Measurements from ENCODE around the gene HS6ST3.
"Not testable (repeated sequence)": the region's sequence is repeated elsewhere in the genome, so short reads cannot be mapped to it uniquely, and the experiment has no call there.

The HS6ST3 gene

DNA sequence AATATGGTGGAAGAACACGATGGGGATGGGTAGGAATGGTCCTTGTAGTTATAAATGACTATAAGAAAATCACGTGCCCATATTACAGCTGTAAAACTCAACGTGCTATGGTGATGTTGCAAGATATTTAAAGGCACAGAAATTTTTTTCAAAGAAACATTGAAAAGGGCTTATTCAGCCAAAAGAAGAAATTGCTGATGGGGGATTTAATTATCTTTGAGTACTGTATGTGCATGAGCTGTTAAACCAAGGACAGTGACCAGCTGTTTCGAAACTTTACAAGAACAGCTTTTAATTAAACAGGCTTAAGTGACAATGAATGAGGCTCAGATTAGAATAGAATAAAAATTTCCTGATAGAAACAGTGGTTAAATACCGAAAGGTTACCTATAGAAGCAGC, 339.0 kb downstream of the HS6ST3 start:
- no peak for DNase-seq (ENCODE audit: low read depth in 2 of 3, low spot score in 2 of 3)

DNA sequence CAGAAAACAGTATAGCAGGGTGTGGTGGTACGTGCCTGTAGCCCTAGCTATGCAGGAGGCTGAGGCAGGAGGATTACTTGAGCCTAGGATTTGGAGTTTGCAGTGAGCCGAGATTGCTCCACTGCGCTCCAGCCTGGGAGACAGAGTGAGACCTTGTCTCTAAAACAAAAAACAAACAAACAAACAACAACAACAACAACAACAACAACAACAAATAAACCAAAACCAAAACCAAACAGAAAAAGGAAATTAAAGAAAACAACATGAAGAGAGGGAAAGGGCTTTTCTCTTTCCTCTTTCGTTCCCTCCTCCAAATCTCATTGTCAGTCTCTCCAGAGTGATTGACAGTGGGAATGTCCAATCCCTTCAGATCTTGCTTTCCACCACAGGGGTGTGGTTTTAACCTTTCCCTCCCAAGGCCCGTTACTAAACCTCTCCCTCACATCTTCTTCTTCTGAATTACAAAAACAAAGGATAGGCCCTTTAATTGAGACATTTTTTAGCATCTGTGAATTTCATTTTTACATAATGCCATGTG, 341.2 kb downstream of the HS6ST3 start:
- no peak for DNase-seq (ENCODE audit: low read depth in 2 of 3, low spot score in 2 of 3)

DNA sequence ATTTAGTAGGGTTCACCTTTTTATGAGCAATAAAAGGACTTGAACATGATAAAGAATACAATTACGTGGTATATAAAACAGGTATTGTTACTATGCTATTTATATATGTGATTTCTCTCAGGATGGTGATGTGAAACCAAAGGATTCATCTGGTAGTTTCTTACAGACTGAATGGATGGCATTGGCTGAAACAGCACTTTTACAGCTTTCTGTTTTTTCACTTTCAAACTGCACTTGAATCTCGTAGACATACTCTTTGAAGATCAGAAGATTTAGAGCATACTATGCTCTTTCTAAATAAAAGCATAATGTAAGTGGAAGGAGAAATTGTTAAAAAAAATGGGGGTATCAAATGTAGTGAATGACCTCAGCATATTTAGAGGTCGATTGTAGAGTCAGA, 354.8 kb downstream of the HS6ST3 start:
- DNase-seq (ENCODE audit: low read depth in 2 of 3, low spot score in 2 of 3) = no peak

DNA sequence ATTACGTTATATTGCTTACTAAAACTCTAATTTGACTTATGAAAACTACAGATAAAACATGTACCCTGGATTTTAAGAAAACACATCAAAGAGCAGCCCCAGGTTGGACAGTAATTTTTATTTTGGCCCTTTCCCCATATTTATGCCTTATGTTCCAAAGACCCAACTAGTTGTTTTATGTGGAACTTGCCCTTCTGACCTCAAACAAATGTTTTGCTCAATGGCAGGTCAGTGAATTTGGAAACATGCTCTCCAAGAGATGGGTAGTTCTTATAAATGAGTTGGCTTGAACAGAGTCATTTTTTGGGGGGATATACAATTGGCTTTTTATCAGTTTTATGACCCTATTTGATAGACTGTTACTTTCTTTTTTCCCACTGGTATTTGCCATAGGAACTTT, 360.0 kb downstream of the HS6ST3 start:
- no peak for DNase-seq (ENCODE audit: low read depth in 2 of 3, low spot score in 2 of 3)

DNA sequence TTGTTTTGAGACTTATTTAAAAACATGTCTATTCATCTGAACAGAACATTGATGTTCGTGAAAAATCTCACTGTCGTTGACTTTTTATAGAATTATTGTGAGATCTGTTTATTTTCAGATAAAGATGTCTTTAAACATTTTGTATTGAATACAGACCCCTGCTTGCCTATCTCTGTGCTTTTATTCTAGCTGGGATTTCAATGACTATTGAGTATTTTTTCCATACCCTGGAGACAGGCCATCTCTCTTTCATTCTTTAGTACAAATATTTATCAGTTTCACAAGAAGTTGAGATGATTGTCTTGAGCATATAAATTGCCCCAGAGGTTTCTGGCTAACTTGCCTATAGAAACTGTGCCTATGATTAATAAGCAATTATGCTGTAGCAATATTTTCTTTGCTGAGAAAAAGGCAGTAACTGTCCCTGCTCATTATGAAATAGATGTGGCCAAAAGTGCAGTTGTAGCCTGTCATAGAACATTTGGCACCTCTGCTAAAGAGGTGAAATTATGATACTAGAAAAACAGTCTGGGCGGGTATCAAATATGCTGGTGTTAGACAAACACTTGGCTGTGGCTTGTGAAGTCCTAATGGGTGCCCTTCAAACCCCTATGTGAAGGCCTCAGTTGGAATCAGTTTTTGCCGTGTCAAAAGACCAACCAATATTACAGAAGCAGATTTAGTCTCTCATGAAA, 360.6 kb downstream of the HS6ST3 start:
- no peak for DNase-seq (ENCODE audit: low read depth in 2 of 3, low spot score in 2 of 3)

DNA sequence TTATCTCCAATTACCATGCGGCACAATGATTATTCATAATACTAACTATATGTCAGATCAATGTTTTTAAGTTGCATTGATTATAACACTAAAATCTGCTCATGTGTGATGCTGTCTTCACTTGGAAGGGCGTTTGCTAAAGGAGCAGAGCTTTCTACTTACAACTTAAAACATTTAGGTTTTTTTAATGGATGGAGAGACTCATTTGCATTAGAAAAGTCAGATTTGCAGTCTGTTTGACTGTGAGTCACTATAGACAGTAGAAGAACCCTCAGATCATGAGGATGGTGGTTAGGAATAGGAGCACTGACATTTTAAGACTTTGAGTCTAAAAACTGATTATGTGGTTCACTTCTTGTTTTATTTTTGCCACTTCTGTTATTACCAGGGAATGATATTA, 364.6 kb downstream of the HS6ST3 start:
- DNase-seq (ENCODE audit: low read depth in 2 of 3, low spot score in 2 of 3) = no peak

DNA sequence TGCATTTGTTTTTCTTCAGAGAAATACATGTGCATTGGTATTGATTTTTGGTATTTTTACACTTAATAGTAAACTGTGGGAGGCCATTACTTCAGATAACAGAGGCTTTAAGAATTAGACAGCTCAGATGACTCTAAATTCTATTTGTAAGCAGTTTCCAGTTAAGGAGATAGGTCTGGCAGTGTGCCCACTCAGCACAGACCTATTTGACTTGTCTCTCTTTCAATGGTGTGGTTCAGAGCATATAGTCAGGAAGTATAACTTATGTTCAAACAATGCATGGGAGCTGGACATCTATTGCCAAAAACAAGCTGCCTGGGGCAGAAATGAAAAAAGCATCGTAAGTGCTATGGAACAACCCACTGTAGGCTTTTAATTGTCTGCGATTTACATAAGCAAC, 370.7 kb downstream of the HS6ST3 start:
- no peak for DNase-seq (ENCODE audit: low read depth in 2 of 3, low spot score in 2 of 3)

DNA sequence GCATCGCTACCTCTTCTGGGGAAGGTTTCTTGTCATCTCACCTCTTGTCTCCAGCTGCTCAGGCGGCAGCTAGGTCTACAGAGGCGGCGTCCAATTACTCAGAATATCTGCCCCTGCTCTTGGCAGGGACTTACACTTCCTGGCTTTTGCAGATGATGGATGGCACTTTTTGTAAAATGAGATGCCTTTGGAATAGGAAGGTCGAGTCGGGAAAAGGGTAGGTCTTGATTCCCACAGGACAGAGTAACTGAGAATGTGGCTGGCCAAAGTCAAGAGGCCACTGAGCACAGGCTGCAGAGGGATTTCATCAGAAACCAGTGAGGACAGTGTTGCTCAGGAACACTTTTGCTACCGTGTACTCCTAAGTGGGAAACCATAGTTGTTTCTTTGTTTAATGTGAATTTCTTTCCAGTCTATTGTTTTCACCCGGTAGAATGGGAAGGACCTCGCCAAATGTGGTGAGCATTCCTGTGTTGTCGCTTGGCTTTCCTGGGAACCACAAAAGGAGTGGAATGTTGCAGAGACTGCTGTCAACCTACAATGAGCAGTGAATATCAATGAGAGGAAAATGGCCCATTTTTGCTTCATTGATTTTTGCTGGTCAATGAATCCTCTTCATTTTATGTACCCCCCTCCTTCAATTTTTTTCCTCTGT, 383.7 kb downstream of the HS6ST3 start:
- no peak for DNase-seq (ENCODE audit: low read depth in 2 of 3, low spot score in 2 of 3)

DNA sequence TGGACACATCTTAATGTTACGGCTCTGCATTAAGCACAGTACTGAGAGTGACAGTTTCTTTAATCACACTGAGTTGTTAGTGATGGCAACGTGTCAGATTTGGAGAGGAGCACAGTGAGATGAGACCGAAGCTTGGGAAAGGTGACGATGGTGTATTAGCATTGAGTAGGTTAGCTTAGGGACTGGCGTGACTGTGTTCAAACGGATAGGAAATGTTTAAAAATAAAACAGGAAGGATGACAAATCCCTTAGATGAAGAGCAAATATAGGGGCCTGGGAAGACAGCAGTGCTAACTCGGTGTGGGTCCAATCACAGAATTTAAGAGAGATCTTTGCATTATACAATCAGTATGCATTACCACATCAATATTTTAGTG, 384.3 kb downstream of the HS6ST3 start:
- no peak for DNase-seq (ENCODE audit: low read depth in 2 of 3, low spot score in 2 of 3)

DNA sequence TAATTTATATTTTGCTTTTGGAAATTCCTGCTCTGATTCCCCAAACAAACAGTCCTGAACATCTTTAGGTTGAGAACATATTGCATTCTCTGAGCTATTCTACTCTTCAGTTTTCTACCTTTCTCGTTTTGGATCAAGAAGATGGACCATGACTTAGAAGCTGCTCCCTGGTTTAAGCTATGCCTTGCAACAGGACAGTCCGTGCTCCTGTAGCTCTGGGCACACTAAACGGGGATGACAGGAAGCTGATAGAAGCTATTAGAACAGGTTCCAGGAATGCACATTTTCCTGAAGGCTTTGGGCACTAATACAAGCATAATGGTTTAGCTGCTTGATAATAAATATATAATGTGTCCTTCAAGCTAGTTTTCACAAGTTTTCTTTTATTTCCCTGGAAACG, 385.2 kb downstream of the HS6ST3 start:
- DNase-seq (ENCODE audit: low read depth in 2 of 3, low spot score in 2 of 3) = no peak

DNA sequence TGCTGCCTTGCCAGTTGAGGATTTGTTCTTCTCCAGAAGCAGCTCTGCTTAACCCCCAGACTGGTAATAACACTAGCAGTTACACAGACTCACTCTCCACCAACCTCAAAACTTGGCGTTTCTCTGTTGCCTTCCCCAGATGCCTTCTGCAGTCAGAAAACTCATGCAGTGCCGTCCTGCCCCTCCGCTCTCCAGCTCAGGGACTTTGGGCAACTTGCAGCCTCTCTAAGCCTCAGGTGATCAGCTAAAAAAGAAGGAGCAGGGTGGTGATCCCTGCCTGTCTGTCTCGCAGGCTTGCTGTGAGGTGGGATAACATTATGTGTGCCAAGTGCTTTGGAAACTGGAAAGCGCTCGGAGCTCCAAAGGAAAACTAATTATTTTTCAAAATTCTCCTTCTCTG, 391.6 kb downstream of the HS6ST3 start:
- no peak for DNase-seq (ENCODE audit: low read depth in 2 of 3, low spot score in 2 of 3)

DNA sequence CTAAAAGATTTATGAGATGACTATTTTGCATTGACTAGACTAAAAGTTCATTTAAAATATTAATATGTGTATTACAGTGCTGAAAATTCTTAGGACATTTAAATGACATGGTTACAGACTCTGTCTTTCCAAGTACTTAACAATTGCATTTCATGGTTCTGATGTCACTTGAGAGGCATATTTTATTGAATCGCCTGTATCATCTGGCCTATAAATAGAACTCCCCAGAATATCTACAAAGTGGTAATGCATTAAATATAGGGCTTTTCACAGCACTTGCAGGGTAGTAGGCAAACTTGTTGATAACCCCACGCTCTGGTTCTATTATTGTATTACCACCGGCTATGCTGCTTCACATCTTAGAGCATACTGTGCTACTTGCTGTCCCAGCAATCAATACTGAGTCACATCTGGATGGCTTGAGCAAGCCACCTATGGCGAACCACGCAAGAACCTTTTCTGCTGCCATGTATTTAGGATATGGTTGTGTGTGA, 400.6 kb downstream of the HS6ST3 start:
- DNase-seq (ENCODE audit: low read depth in 2 of 3, low spot score in 2 of 3) = no peak

DNA sequence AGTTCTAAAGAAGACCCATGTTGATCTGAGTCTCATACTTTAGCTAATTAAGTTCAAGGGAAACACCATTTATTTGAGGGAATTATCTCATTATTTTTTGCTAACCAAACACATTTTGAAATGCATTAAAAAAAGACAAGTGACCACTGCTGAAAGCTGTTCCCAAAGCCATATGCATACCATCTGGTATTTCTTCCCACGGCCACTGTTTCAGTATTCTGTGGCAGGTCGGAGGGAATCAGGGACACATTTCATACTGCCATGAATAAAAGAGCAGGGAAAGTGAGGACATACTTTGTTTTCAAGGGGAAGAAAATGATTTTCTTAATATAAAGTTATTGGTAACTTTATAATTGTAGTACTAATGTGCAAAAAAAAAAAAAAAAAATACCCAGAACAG, 401.2 kb downstream of the HS6ST3 start:
- no peak for DNase-seq (ENCODE audit: low read depth in 2 of 3, low spot score in 2 of 3)

DNA sequence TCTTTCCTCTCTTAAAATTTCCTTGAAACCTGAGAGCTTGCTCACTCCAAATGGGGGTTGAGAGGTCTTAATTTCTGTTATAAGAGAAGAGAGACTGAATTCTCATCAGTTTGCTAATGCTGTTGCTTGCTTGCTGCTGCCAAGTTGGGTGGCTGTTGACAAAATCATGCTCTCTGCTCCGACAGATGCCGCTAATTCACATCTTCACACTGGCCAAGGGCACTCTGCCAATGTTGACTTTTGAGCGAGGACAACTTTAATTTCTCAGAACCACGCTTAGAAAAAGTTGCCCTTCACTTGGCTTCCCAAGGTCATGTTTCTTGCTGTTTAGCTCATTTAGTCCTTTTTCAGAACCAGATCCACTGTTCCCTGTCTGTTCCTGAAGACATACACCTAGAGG, 402.9 kb downstream of the HS6ST3 start:
- no peak for DNase-seq (ENCODE audit: low read depth in 2 of 3, low spot score in 2 of 3)

DNA sequence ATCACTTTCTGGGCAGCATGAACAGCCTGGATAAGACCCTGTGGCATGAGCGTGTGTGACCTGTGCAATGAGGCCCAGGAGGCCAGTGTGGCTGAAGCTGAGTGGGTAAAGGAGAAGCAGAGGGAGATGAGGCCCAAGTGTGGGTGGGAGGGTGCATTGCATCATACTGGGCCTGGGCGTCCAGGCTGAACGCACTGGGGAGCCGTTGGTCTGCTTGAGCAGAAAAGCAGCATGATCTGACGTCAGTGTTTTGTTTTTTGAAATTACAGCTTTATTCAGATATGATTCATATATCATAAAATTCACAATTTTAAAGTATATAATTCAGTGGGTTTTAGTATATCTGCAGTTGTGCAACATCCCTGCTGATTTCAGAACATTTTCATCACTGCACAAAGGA, 409.7 kb downstream of the HS6ST3 start:
- DNase-seq (ENCODE audit: low read depth in 2 of 3, low spot score in 2 of 3) = no peak

DNA sequence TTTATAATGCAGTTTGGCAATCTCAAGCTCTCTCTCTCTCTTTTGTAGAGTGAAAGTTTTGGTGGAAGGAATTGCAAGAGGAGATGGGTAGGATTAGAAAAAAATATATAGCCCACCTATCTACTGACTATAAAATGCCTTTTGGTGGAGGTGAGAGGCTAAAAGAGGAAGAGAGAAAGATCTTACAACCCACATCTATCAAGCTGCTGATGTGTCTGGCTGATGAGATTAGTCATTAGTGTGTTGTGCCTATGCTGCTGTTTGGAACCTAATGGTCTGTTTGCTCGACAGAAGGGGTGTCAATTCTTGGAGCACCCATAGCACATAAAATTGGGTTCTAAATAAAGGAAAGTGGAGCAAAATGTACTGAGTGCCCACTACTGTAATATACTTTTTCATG, 411.0 kb downstream of the HS6ST3 start:
- DNase-seq (ENCODE audit: low read depth in 2 of 3, low spot score in 2 of 3) = no peak

DNA sequence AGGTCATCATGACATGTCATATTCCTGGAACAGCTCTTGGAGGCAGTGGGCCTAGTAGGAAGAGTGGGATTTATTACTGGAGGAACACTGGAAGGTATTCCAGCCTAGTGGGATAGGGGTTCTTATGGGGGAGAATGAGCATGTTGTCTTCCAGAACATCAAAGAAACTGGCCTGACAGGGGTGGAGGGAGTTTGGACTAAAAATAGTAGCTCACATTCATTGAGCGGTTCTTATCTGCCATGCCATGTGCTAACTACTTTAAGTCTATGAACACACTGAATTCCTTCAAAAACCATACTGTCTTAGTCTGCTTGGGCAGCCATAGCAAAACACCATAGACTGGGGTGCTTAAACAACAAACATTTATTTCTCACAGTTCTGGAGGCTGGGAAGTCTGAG, 413.6 kb downstream of the HS6ST3 start:
- no peak for DNase-seq (ENCODE audit: low read depth in 2 of 3, low spot score in 2 of 3)

DNA sequence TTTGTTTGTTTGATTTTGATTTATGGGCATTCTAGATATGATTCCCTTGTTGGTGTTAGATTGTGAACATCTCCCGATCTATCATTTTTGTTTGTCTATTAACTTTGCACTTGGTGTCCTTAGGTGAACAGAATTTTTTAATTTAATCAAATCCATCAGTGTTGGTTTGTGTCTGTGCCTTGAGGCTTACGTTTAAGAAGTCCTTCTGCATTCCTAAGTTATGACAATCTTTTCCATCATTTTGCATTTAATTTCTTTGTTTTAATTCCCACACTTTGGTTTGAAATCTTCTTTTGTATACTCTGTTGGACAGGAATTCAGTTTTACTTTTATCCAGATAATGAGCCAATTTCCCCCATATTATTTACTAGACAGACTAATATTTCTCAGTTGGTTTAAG, 421.7 kb downstream of the HS6ST3 start:
- no peak for DNase-seq (ENCODE audit: low read depth in 2 of 3, low spot score in 2 of 3)

DNA sequence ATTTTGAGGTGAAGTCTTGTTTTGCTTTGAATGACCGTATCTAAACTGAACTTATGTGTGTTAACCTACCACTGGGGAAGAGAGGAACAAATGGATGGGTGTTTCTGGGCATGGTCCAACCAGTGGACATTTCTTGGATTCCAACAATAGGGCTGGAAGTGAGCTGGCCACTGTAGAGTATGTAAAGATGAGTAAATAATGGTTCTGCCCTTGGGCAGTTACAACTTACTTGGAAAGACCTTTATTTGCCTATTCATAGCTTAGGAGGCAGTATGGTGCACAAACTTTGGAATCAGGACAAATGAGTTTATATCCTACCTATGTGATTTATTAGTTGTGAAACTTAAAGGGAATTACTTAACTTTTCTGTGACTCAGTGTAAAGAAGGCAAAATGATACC, 429.5 kb downstream of the HS6ST3 start:
- DNase-seq (ENCODE audit: low read depth in 2 of 3, low spot score in 2 of 3) = no peak

DNA sequence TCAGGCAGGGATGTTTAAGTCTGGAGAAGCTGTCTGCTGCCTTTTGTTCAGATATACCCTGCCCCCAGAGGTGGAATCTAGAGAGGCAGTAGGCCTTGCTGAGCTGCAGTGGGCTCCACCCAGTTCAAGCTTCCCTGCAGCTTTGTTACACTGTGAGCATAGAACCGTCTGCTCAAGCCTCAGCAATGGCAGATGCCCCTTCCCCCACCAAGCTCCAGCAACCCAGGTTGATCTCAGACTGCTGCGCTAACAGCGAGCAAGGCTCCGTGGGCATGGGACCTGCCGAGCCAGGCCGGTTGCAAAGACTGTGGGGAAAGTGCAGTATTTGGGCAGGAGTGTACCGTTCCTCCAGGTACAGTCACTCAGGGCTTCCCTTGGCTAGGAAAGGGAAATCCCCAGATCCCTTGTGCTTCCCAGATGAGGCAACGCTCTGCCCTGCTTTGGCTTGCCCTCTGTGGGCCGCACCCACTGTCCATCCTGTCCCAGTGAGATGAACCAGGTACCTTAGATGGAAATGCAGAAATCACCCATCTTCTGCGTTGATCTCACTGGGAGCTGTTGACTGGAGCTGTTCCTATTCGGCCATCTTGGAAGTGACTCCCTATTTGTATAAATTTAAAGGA, 434.6 kb downstream of the HS6ST3 start:
- not testable (repeated sequence) for DNase-seq (ENCODE audit: low read depth in 2 of 3, low spot score in 2 of 3)

DNA sequence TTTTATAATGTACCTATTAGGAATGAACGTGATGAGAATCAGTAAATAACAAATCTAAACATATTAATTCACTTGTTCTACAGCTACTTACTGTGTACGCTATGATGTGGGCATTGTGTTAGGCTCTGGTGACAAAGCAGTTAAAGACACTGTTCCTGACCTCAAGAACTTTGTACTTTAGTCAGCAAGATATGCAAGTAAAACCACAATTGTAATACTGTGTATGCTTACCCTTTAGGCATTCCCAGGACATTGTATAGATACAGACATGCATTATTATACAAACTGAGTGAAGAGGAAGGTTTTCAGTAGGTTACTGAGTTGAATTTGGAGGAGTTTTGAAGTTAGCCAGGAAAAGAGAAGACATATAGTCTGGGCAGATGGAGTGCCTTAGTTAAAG, 435.8 kb downstream of the HS6ST3 start:
- DNase-seq (ENCODE audit: low read depth in 2 of 3, low spot score in 2 of 3) = no peak

DNA sequence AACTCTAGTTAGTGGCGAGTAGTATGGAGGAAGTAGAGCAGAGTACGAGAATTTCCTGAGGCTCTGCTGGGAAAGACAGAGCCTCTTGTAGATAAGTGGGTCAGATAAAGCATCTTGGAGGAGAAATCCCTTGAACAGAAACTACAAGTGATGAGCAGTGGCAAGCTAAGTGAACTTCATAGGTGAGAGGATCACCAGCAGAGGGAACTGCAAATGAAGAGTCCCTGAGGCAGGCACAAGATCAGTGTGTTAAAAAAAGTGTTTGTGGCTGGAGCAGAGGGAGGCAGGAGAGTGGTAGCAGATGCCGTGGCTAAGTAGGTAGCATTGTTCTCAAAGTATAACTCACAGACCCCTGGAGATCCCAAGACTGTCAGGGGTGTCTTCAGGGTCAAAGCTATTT, 437.6 kb downstream of the HS6ST3 start:
- no peak for DNase-seq (ENCODE audit: low read depth in 2 of 3, low spot score in 2 of 3)

Measured in activated CD8-positive, alpha-beta memory T cell treated with anti-CD3 and anti-CD28 coated beads for 48 hours (primary cell).